ENCODE results near the gene FUNDC1.

FUNDC1 gene

DNA sequence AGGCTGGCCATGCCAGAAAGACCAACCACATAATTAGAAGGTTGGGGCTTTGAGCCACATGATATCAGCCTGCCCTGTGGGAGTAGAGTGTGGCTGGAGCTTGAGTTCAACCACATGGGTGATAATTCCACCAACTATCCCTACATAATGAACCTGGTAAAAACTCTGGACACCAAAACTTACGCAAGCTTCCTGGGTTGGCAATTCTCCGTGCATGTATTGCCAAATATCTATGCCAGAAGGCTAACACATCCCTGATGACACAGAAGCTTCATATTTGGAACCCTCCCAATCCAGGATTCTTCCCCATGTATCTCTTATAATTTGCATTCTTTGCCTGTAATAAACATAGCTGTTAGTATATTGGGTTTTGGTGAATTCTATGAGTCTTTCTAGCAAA is 68.2 kb downstream of the FUNDC1 start:
- no peak for DNase-seq
